Endodermal cell (in vitro differentiated cells): ENCODE measurements around the gene PLB1. TPM values are rescaled to one million over a fixed set of nuclear protein-coding genes. Genes with fewer than 3 reads are reported as not detected.

Source experiments
- DNase-seq: peaks from one replicate; pipeline ENCODE4 v3.0.0-alpha.2; 2017
- H3K27ac ChIP-seq: 2 replicates; pipeline ENCODE4 v1.5.1; 2013; ENCODE audit warnings: mild to moderate bottlenecking, low read depth, low read length, moderate library complexity
- H3K27me3 ChIP-seq: 2 replicates; pipeline ENCODE4 v1.6.1; 2013; ENCODE audit warnings: mild to moderate bottlenecking, low read length, moderate library complexity; ENCODE audit not compliant: insufficient read depth, control insufficient read depth, poor library complexity, severe bottlenecking
- H3K36me3 ChIP-seq: 2 replicates; pipeline ENCODE4 v1.7.0; 2013; ENCODE audit warnings: mild to moderate bottlenecking, low read length, moderate library complexity; ENCODE audit not compliant: control insufficient read depth, insufficient read depth
- H3K4me1 ChIP-seq: one replicate; pipeline ENCODE4 v1.7.0; 2013; ENCODE audit warnings: low read length; ENCODE audit not compliant: control insufficient read depth, insufficient read depth
- H3K4me3 ChIP-seq: 2 replicates; pipeline ENCODE4 v1.5.1; 2013; ENCODE audit warnings: mild to moderate bottlenecking, low read length, moderate library complexity
- H3K9ac ChIP-seq: 2 replicates; pipeline ENCODE4 v1.6.1; 2013; ENCODE audit warnings: mild to moderate bottlenecking, low read length, moderate library complexity; ENCODE audit not compliant: poor library complexity, severe bottlenecking; ENCODE audit errors: extremely low read depth
- H3K9me3 ChIP-seq: 2 replicates; pipeline ENCODE4 v1.6.1; 2013; ENCODE audit warnings: mild to moderate bottlenecking, low read length, moderate library complexity; ENCODE audit not compliant: control insufficient read depth
- H3K27ac Mint-ChIP-seq: 2 replicates; pipeline ENCODE4 v1.8.0; 2020; ENCODE audit warnings: mixed read lengths
- H3K27me3 Mint-ChIP-seq: 2 replicates; pipeline ENCODE4 v1.8.0; 2021; ENCODE audit warnings: mild to moderate bottlenecking, mixed read lengths; ENCODE audit not compliant: insufficient read depth
- H3K36me3 Mint-ChIP-seq: 2 replicates; pipeline ENCODE4 v1.8.0; 2020; ENCODE audit warnings: low read depth, mixed read lengths
- H3K4me1 Mint-ChIP-seq: 2 replicates; pipeline ENCODE4 v1.8.0; 2020; ENCODE audit warnings: mixed read lengths
- H3K4me3 Mint-ChIP-seq: 2 replicates; pipeline ENCODE4 v1.8.0; 2020; ENCODE audit warnings: mild to moderate bottlenecking, moderate library complexity, mixed read lengths
- H3K9me3 Mint-ChIP-seq: 2 replicates; pipeline ENCODE4 v1.8.0; 2020; ENCODE audit warnings: mild to moderate bottlenecking, mixed read lengths
- CTCF ChIP-seq: fragments of 200-600 bp; sonication (generic); conservative IDR thresholded peaks from 2 replicates; pipeline ENCODE4 v1.5.0; 2021; ENCODE audit warnings: antibody characterized with exemption, mild to moderate bottlenecking
- WGBS, 2 experiments: methylation state at CpG; one replicate each; pipeline versions ENCODE4 v1.1.5 to v1.1.7; 2013; ENCODE audit warnings: missing lambda C conversion rate in 2 of 2, mixed read lengths in 1 of 2; ENCODE audit not compliant: insufficient coverage in 1 of 2, insufficient read length in 1 of 2; 5-methylcytosine and 5-hydroxymethylcytosine counted together
- long read RNA-seq, 4 experiments: library from polyadenylated mRNA in 2 of 4; library from RNA in 1 of 4; library from capped mRNA in 1 of 4; stranded (forward) in 3 of 4; unstranded in 1 of 4; transcript quantifications; one replicate each; pipeline ENCODE4 v2.0.0, GENCODE V29; 2020 to 2021; ENCODE audit warnings: inconsistent platforms in 1 of 4
- polyA plus RNA-seq, 2 experiments: library from polyadenylated mRNA; stranded (reverse); fragments of 50-300 nt; gene quantifications; one replicate each; pipeline ENCODE4 v1.2.3, GENCODE V29; 2013
- total RNA-seq, 2 donors: library from RNA; stranded (reverse); fragmentation: NEBNext Ultra II Directional in 1 of 2; extraction: Animal tissue kit (Norgen Biotek cat#: 25700) in 1 of 2; gene quantifications; 2 replicates in 1 of 2; 3 replicates in 1 of 2; pipeline ENCODE4 v1.2.1, GENCODE V29; 2021

Gene PLB1
- under 1 TPM; 0.35 to 0.38 TPM for total RNA-seq
- 0.43 TPM for polyA plus RNA-seq (2013, experiment 1 of 2)
- 0.25 TPM for polyA plus RNA-seq (2013, experiment 2 of 2)
- long read RNA-seq, experiment 1: 0 reads
- long read RNA-seq, experiment 2, partial matches to known transcripts: 0 of 1 reads
- long read RNA-seq, experiment 2, other reads (novel, unspliced or antisense): 1 of 1 reads
- long read RNA-seq, experiment 3, partial matches to known transcripts: 0 of 1 reads
- long read RNA-seq, experiment 3, other reads (novel, unspliced or antisense): 1 of 1 reads
- long read RNA-seq, experiment 4, partial matches to known transcripts: 0 of 1 reads
- long read RNA-seq, experiment 4, other reads (novel, unspliced or antisense): 1 of 1 reads

- WGBS, 2 experiments: 91% methylated on average over 7 to 14 of the region's 14 CpGs
- no peak for TF ChIP-seq CTCF
- no peaks in the 10 kb centered on the region for H3K9me3 Mint-ChIP-seq
These were observed at the start of gene PLB1 for GRCh38 chr2:28495551-28496250. Gene PLB1, plus strand, starts transcription at chr2:28496060. Its CDS starts 55 bp downstream, at chr2:28496115.

GRCh38 chr2:28446531-28446930, 49.3 kb upstream of the PLB1 start:
- no peaks in the 10 kb centered on the region for H3K4me1 ChIP-seq
- Mint-ChIP-seq H3K27me3 (peaks cover 5% of the 10 kb centered on the region), H3K9me3 (peaks cover 7% of the 10 kb centered on the region), H3K4me1 (no peaks in the 10 kb centered on the region), H3K4me3 (no peak overlapping the region), H3K36me3 (no peaks in the 10 kb centered on the region), H3K27ac (no peak overlapping the region)
- no peak for DNase-seq
- TF ChIP-seq CTCF: no peak
- no peak overlapping the region for H3K27ac ChIP-seq
- no peaks in the 10 kb centered on the region for H3K27me3 ChIP-seq
- no peak overlapping the region for H3K4me3 ChIP-seq
- H3K36me3 ChIP-seq: no peaks in the 10 kb centered on the region
- H3K9ac ChIP-seq: no peak overlapping the region
- H3K9me3 ChIP-seq: peaks cover 6% of the 10 kb centered on the region

More at GRCh38 chr2:28495551-28496250, at the start of gene PLB1:
- no peak within 1 kb of the TSS for H3K9ac ChIP-seq
- no peaks in the 10 kb centered on the region for H3K36me3 ChIP-seq
- no peaks in the 10 kb centered on the region for H3K4me1 Mint-ChIP-seq
- no peak within 1 kb of the TSS for H3K27ac Mint-ChIP-seq
- H3K9me3 ChIP-seq: no peaks in the 10 kb centered on the region
- no peak within 1 kb of the TSS for H3K4me3 Mint-ChIP-seq
- H3K27me3 Mint-ChIP-seq: peaks cover 3% of the 10 kb centered on the region
- peaks cover 12% of the 10 kb centered on the region for H3K27me3 ChIP-seq
- H3K4me1 ChIP-seq: no peaks in the 10 kb centered on the region
- DNase-seq: no peak
- no peak within 1 kb of the TSS for H3K4me3 ChIP-seq
- no peak within 1 kb of the TSS for H3K27ac ChIP-seq
- no peaks in the 10 kb centered on the region for H3K36me3 Mint-ChIP-seq

- Histone ChIP-seq H3K9ac (no peak overlapping the region), H3K27ac (no peak overlapping the region), H3K9me3 (peaks cover 6% of the 10 kb centered on the region), H3K27me3 (no peaks in the 10 kb centered on the region), H3K4me3 (no peak overlapping the region), H3K36me3 (no peaks in the 10 kb centered on the region), H3K4me1 (no peaks in the 10 kb centered on the region)
- TF ChIP-seq CTCF: no peak
- Mint-ChIP-seq H3K27me3 (peaks cover 5% of the 10 kb centered on the region), H3K36me3 (no peaks in the 10 kb centered on the region), H3K4me1 (peaks cover 2% of the 10 kb centered on the region), H3K4me3 (no peak overlapping the region), H3K9me3 (peaks cover 2% of the 10 kb centered on the region), H3K27ac (no peak overlapping the region)
- no peak for DNase-seq
- 80 to 94% methylated on average over 1 to 3 of the region's 3 CpGs for WGBS, 2 experiments
These were observed 48.8 kb upstream of the PLB1 start for GRCh38 chr2:28447086-28447485.
